ENCODE measurements around the gene GSK3A.

DNA sequence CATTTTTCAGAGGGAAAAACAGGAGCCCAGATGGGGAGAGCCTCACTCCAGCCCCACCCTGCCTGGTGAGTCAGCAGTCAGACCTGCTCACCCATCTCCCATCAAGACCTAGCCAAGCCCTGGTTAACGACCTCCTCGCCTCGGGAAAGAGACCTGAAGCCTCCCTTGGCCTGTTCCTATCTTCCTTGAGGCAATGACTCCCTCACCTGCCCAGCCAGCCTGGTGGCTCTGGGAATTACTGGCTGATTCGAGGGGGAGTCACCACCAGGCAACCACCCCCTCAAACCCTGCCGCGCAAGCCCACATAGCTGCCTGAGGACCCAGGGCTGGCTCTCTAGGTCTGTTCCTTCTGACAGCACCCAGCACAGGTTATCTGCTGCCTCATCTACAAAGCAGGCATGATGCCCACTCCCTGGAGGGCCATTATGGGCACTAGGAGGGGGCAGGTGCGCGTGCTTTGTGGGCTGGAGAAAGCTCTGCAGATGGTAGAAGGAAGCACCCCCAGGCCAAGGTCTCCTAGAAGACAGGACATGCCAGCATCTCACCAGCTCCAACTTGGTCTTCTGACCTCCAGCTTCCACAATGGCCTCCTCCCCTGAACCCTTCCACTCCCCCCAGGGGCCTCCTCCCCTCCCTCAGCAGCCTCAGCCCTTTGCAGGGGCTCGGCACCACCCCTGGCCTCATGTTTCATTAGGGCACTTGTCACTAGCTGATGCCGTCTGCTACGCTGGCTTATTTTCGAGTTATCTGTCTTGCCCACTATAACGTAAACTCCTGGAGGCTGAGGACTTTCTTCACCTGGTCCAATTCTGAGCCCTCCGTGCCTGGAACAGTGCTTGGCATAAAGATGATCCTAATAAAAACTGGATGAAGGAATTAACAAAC is 35.3 kb downstream of the GSK3A start:
- TF ChIP-seq, protein P1, sequence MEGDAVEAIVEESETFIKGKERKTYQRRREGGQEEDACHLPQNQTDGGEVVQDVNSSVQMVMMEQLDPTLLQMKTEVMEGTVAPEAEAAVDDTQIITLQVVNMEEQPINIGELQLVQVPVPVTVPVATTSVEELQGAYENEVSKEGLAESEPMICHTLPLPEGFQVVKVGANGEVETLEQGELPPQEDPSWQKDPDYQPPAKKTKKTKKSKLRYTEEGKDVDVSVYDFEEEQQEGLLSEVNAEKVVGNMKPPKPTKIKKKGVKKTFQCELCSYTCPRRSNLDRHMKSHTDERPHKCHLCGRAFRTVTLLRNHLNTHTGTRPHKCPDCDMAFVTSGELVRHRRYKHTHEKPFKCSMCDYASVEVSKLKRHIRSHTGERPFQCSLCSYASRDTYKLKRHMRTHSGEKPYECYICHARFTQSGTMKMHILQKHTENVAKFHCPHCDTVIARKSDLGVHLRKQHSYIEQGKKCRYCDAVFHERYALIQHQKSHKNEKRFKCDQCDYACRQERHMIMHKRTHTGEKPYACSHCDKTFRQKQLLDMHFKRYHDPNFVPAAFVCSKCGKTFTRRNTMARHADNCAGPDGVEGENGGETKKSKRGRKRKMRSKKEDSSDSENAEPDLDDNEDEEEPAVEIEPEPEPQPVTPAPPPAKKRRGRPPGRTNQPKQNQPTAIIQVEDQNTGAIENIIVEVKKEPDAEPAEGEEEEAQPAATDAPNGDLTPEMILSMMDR (IDR thresholded peaks at IDR 0.05; ENCODE audit: low read length): no peak
- TF ChIP-seq EZH2 (optimal IDR thresholded peaks at IDR 0.05; ENCODE audit: low read depth, low read length): no peak
- no peak for TF ChIP-seq EZH2phosphoT487 (IDR thresholded peaks at IDR 0.05; ENCODE audit: low read length)

Data from MM.1S (cell line).